Vagina (tissue), 2 donors: ENCODE data around the gene XPNPEP2.
"Not testable (repeated sequence)": the region's sequence is repeated elsewhere in the genome, so short reads cannot be mapped to it uniquely, and the experiment has no call there.

Experiments
- POLR2A ChIP-seq, 2 donors: fragments of 450-650 bp; IDR thresholded peaks; one replicate each; pipeline ENCODE4 v1.6.1; 2017; ENCODE audit warnings: antibody characterized with exemption in 2 of 2, mild to moderate bottlenecking in 2 of 2, moderate library complexity in 2 of 2
- TF ChIP-seq, protein P1 (sequence below), 3 experiments: fragments of 450-650 bp in 2 of 3; fragments of 200-600 bp in 1 of 3; sonication (generic) in 1 of 3; IDR thresholded peaks; one replicate each; pipeline ENCODE4 v1.5.1; 2017 to 2019; ENCODE audit warnings: antibody characterized with exemption in 3 of 3, mild to moderate bottlenecking in 2 of 3, moderate library complexity in 2 of 3

DNA sequence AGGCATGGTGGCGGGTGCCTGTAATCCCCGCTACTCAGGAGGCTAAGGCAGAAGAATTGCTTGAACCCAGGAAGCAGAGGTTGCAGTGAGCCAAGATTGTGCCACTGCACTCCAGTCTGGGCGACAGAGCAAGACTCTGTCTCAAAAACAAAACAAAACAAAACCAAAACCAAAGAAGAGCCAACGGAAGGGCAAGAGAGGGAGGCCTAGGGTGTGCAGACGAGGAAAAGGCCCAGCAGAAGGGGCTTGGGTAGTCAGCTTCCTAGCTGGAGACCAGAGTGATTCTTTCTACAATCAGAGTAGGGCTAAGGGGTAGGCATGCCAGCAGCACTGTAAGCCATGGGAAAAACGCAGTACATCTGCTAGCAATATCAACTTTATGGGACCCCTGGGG is 4.0 kb downstream of the XPNPEP2 start:
- TF ChIP-seq, protein P1, sequence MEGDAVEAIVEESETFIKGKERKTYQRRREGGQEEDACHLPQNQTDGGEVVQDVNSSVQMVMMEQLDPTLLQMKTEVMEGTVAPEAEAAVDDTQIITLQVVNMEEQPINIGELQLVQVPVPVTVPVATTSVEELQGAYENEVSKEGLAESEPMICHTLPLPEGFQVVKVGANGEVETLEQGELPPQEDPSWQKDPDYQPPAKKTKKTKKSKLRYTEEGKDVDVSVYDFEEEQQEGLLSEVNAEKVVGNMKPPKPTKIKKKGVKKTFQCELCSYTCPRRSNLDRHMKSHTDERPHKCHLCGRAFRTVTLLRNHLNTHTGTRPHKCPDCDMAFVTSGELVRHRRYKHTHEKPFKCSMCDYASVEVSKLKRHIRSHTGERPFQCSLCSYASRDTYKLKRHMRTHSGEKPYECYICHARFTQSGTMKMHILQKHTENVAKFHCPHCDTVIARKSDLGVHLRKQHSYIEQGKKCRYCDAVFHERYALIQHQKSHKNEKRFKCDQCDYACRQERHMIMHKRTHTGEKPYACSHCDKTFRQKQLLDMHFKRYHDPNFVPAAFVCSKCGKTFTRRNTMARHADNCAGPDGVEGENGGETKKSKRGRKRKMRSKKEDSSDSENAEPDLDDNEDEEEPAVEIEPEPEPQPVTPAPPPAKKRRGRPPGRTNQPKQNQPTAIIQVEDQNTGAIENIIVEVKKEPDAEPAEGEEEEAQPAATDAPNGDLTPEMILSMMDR (IDR thresholded peaks at IDR 0.05) = not testable (repeated sequence)
- TF ChIP-seq POLR2A (IDR thresholded peaks at IDR 0.05) = not testable (repeated sequence)
